HEK293 (cell line): ENCODE results near the gene CCM2.

Experiments
- TCF7L2 ChIP-seq: IDR thresholded peaks from 2 replicates; pipeline ENCODE4 v1.6.1; 2011; ENCODE audit warnings: low read depth, mild to moderate bottlenecking, inconsistent platforms, low read length, moderate library complexity, borderline replicate concordance
- ZBTB17 ChIP-seq: fragments of 450-650 bp; formaldehyde crosslinking; IDR thresholded peaks from 2 replicates; pipeline ENCODE4 v1.5.1; 2016; ENCODE audit warnings: missing biosample characterization, missing genetic modification characterization
- ZNF274 ChIP-seq, 2 experiments: fragments of 200-500 bp in 1 of 2; fragments of 450-650 bp in 1 of 2; sonication (Bioruptor generic) in 1 of 2; formaldehyde crosslinking in 1 of 2; IDR thresholded peaks; 2 replicates each; pipeline versions ENCODE4 v1.5.1 to v1.6.1; 2014 to 2016; ENCODE audit warnings: borderline replicate concordance in 1 of 2, inconsistent platforms in 1 of 2, low read length in 1 of 2, missing biosample characterization in 1 of 2, missing genetic modification characterization in 1 of 2
- ZNF341 ChIP-seq: fragments of 450-650 bp; formaldehyde crosslinking; IDR thresholded peaks from 2 replicates; pipeline ENCODE4; 2016; ENCODE audit warnings: low read depth, missing biosample characterization, missing genetic modification characterization
- ZNF366 ChIP-seq: fragments of 450-650 bp; formaldehyde crosslinking; conservative IDR thresholded peaks from 2 replicates; pipeline ENCODE4 v1.5.1; 2016; ENCODE audit warnings: missing biosample characterization, missing genetic modification characterization
- ZNF513 ChIP-seq: fragments of 450-650 bp; IDR thresholded peaks from 2 replicates; pipeline ENCODE4 v1.5.1; 2018; ENCODE audit warnings: missing biosample characterization, missing genetic modification characterization
- ZNF670 ChIP-seq: fragments of 450-650 bp; formaldehyde crosslinking; IDR thresholded peaks from 2 replicates; pipeline ENCODE4 v1.5.1; 2016; ENCODE audit warnings: missing biosample characterization, missing genetic modification characterization, low read depth
- TF ChIP-seq, protein P1 (sequence below): fragments of 450-650 bp; formaldehyde crosslinking; IDR thresholded peaks from 2 replicates; pipeline ENCODE4 v1.5.1; 2016; ENCODE audit warnings: missing biosample characterization, missing genetic modification characterization

GRCh38 chr7:45039106-45039505, 39.1 kb downstream of the CCM2 start:
- TF ChIP-seq ZNF341 (tag by site-specific recombination) (no peak), ZNF274 (IDR thresholded peaks at IDR 0.05; ENCODE audit: low read length) (no peak), ZNF274 (tag by site-specific recombination; IDR thresholded peaks at IDR 0.05; ENCODE audit: borderline replicate concordance) (no peak), ZBTB17 (tag by site-specific recombination) (no peak), ZNF513 (tag by site-specific recombination) (no peak), ZNF670 (tag by site-specific recombination) (no peak), ZNF366 (tag by site-specific recombination) (no peak), TCF7L2 (no peak)
- TF ChIP-seq, protein P1, sequence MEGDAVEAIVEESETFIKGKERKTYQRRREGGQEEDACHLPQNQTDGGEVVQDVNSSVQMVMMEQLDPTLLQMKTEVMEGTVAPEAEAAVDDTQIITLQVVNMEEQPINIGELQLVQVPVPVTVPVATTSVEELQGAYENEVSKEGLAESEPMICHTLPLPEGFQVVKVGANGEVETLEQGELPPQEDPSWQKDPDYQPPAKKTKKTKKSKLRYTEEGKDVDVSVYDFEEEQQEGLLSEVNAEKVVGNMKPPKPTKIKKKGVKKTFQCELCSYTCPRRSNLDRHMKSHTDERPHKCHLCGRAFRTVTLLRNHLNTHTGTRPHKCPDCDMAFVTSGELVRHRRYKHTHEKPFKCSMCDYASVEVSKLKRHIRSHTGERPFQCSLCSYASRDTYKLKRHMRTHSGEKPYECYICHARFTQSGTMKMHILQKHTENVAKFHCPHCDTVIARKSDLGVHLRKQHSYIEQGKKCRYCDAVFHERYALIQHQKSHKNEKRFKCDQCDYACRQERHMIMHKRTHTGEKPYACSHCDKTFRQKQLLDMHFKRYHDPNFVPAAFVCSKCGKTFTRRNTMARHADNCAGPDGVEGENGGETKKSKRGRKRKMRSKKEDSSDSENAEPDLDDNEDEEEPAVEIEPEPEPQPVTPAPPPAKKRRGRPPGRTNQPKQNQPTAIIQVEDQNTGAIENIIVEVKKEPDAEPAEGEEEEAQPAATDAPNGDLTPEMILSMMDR (tag by site-specific recombination) = no peak
